ENCODE measurements around the gene ATAT1.

The ATAT1 gene

DNA sequence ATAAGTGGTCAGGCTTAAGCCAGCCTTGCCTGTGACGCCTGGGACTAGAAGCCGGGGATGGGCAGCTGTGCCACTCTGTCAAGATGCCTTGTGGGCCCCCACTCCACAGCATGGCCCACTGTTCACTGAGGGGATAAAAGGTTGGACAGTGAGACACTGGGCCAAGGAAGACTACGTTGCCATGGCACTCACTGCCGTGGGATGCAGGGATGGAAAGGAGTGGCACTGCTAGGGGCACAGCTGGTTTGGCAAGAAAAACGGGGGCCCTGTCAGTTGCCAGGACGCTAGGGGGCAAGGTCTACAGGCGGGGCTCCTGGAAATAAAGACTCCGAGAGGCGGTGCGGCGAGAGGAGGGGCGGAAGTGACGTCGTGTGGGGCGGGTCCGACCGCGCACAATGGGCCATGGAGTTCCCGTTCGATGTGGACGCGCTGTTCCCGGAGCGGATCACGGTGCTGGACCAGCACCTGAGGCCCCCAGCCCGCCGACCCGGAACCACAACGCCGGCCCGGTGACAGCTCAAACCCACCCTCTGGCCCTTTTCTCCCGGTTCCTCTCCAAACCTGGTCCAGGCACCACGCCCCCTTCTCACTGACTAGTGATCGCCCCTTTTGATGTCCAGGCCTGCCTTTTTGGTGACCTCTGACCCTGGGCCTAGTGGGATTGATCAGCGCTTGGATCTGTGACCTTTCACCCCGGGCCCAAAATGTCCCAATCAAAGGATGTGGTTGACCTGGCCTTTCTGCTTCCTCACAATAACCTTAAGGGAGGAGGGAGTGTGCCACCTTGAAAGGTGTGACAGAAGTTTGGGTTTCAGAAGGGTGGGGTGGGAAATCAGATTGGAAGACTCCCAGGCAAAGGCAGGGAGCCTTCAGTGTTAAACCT, at the start of gene ATAT1:
ATAT1 (plus strand) TSS at position 391 of the 883 bp plus-strand sequence.
- H3K4me3 ChIP-seq (ENCODE audit: low read length) = peak within 1 kb of the TSS; percentile 76
- peak; percentile 29 for TF ChIP-seq CTCF (IDR thresholded peaks at IDR 0.05; ENCODE audit: insufficient read depth, low read depth, low read length, missing control alignments)
- peak; percentile 85 for DNase-seq (ENCODE audit: low read depth)

- no peak for DNase-seq (ENCODE audit: low read depth)
- H3K4me3 ChIP-seq (ENCODE audit: low read length) = no peak overlapping the region
- TF ChIP-seq CTCF (IDR thresholded peaks at IDR 0.05; ENCODE audit: insufficient read depth, low read depth, low read length, missing control alignments) = no peak
Measured at GRCh38 chr6:30578051-30578450, 48.6 kb upstream of the ATAT1 start.

DNA sequence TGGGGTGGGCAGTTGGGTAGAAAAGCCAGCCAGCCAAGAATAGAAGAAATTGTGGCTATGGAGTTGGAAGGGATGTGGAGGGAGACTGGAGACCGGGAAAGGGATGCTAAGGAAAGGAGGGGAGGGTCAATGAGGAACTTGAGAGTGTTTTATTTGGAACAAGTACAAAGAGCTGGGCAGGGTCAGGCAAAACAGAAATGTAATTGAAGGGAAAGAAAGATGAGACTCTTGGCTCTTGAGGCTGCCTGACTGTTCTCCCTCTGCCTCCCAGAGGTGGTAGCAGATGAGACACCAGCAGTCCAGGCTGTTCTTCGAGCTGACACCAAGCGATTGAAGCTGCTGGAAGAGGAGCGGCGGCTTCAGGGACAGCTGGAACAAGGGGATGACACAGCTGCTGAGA, 42.8 kb upstream of the ATAT1 start:
- no peak for DNase-seq (ENCODE audit: low read depth)
- H3K4me3 ChIP-seq (ENCODE audit: low read length) = no peak overlapping the region
- TF ChIP-seq CTCF (IDR thresholded peaks at IDR 0.05; ENCODE audit: insufficient read depth, low read depth, low read length, missing control alignments) = no peak

GRCh38 chr6:30589754-30590358, 36.8 kb upstream of the ATAT1 start:
- no peak for DNase-seq (ENCODE audit: low read depth)
- TF ChIP-seq CTCF (IDR thresholded peaks at IDR 0.05; ENCODE audit: insufficient read depth, low read depth, low read length, missing control alignments) = no peak
- H3K4me3 ChIP-seq (ENCODE audit: low read length) = no peak overlapping the region

DNA sequence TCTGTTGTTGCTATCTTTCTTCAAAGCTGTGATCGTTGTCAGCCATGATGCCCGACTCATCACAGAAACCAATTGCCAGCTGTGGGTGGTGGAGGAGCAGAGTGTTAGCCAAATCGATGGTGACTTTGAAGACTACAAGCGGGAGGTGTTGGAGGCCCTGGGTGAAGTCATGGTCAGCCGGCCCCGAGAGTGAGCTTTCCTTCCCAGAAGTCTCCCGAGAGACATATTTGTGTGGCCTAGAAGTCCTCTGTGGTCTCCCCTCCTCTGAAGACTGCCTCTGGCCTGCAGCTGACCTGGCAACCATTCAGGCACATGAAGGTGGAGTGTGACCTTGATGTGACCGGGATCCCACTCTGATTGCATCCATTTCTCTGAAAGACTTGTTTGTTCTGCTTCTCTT, 36.2 kb upstream of the ATAT1 start:
- no peak overlapping the region for H3K4me3 ChIP-seq (ENCODE audit: low read length)
- DNase-seq (ENCODE audit: low read depth) = no peak
- TF ChIP-seq CTCF (IDR thresholded peaks at IDR 0.05; ENCODE audit: insufficient read depth, low read depth, low read length, missing control alignments) = no peak

DNA sequence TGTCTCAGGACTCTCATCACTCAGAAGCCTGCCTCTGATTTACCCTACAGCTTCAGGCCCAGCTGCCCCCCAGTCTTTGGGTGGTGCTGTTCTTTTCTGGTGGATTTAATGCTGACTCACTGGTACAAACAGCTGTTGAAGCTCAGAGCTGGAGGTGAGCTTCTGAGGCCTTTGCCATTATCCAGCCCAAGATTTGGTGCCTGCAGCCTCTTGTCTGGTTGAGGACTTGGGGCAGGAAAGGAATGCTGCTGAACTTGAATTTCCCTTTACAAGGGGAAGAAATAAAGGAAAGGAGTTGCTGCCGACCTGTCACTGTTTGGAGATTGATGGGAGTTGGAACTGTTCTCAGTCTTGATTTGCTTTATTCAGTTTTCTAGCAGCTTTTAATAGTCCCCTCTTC, 35.7 kb upstream of the ATAT1 start:
- H3K4me3 ChIP-seq (ENCODE audit: low read length) = no peak overlapping the region
- DNase-seq (ENCODE audit: low read depth) = peak; percentile 96
- TF ChIP-seq CTCF (IDR thresholded peaks at IDR 0.05; ENCODE audit: insufficient read depth, low read depth, low read length, missing control alignments) = no peak
